RWPE2 (cell line): ENCODE measurements around the gene CACTIN.

ENCODE experiments used
- ATAC-seq: fragments of 200-7000 bp; cut with Tn5 transposase; 3 replicates; pipeline ENCODE4 v1.9.1; 2021; ENCODE audit warnings: low read depth
- DNase-seq: peaks from one replicate; pipeline ENCODE4 v3.0.0-alpha.2; 2020; ENCODE audit warnings: low spot score
- H3K27ac ChIP-seq: fragments of 450-650 bp; 2 replicates; pipeline ENCODE4 v1.5.1; 2017; ENCODE audit warnings: mild to moderate bottlenecking; ENCODE audit not compliant: poor library complexity, severe bottlenecking
- H3K27me3 ChIP-seq: fragments of 250-450 bp; sonication (Bioruptor Pico); 2 replicates; pipeline ENCODE4 v1.5.1; 2021; ENCODE audit warnings: mild to moderate bottlenecking, moderate library complexity; ENCODE audit not compliant: insufficient read depth, poor library complexity, severe bottlenecking
- H3K36me3 ChIP-seq: fragments of 250-450 bp; sonication (Bioruptor Pico); 2 replicates; pipeline ENCODE4 v1.5.1; 2020; ENCODE audit warnings: low read depth, mild to moderate bottlenecking, moderate library complexity
- H3K4me1 ChIP-seq: fragments of 250-450 bp; sonication (Bioruptor Pico); 2 replicates; pipeline ENCODE4 v1.5.1; 2021; ENCODE audit warnings: mild to moderate bottlenecking, moderate library complexity; ENCODE audit not compliant: insufficient read depth, poor library complexity, severe bottlenecking
- H3K4me3 ChIP-seq: fragments of 250-450 bp; sonication (Bioruptor Pico); 2 replicates; pipeline ENCODE4 v1.5.1; 2021; ENCODE audit warnings: mild to moderate bottlenecking, moderate library complexity; ENCODE audit not compliant: severe bottlenecking
- H3K9me3 ChIP-seq: fragments of 250-450 bp; sonication (Bioruptor Pico); 2 replicates; pipeline ENCODE4 v1.5.1; 2021; ENCODE audit warnings: mild to moderate bottlenecking, moderate library complexity; ENCODE audit not compliant: severe bottlenecking
- CTCF ChIP-seq: fragments of 450-650 bp; IDR thresholded peaks from one replicate; pipeline ENCODE4 v1.5.1; 2017; ENCODE audit warnings: mild to moderate bottlenecking, moderate library complexity; ENCODE audit not compliant: poor library complexity, severe bottlenecking

The CACTIN gene

GRCh38 chr19:3622224-3622623 is 4.4 kb downstream of the CACTIN start:
- Histone ChIP-seq H3K9me3 (no peaks in the 10 kb centered on the region), H3K36me3 (0 out of 2 replicates have a peak, but pooled peaks cover 4% of the 10 kb centered on the region), H3K4me3 (no peak overlapping the region), H3K27me3 (no peaks in the 10 kb centered on the region), H3K4me1 (peaks cover 5% of the 10 kb centered on the region), H3K27ac (no peak overlapping the region)
- DNase-seq (no peak), ATAC-seq (no peak)
- TF ChIP-seq CTCF: no peak

GRCh38 chr19:3621689-3622088 is 4.9 kb downstream of the CACTIN start:
- ATAC-seq (no peak), DNase-seq (no peak)
- Histone ChIP-seq H3K27ac (no peak overlapping the region), H3K4me3 (no peak overlapping the region), H3K36me3 (0 out of 2 replicates have a peak, but pooled peaks cover 4% of the 10 kb centered on the region), H3K9me3 (no peaks in the 10 kb centered on the region), H3K27me3 (no peaks in the 10 kb centered on the region), H3K4me1 (peaks cover 5% of the 10 kb centered on the region)
- TF ChIP-seq CTCF: no peak

- Histone ChIP-seq H3K9me3 (no peaks in the 10 kb centered on the region), H3K27me3 (no peaks in the 10 kb centered on the region), H3K36me3 (0 out of 2 replicates have a peak, but pooled peaks cover 4% of the 10 kb centered on the region), H3K4me3 (no peak overlapping the region), H3K27ac (no peak overlapping the region), H3K4me1 (peaks cover 5% of the 10 kb centered on the region)
- DNase-seq: no peak
- no peak for ATAC-seq
- no peak for TF ChIP-seq CTCF
Measured at GRCh38 chr19:3620817-3621547, 5.6 kb downstream of the CACTIN start.

GRCh38 chr19:3620145-3620816 is 6.3 kb downstream of the CACTIN start:
- 0 out of 2 replicates have a peak, but pooled peaks cover 4% of the 10 kb centered on the region for H3K36me3 ChIP-seq
- no peak overlapping the region for H3K4me3 ChIP-seq
- DNase-seq (no peak), ATAC-seq (no peak; the same call in 2 of the 3 replicates)
- no peak overlapping the region for H3K27ac ChIP-seq
- H3K4me1 ChIP-seq: peaks cover 5% of the 10 kb centered on the region
- H3K27me3 ChIP-seq: no peaks in the 10 kb centered on the region
- no peaks in the 10 kb centered on the region for H3K9me3 ChIP-seq
- no peak for TF ChIP-seq CTCF

GRCh38 chr19:3619631-3620012 is 7.0 kb downstream of the CACTIN start:
- Histone ChIP-seq H3K4me1 (no peaks in the 10 kb centered on the region), H3K27ac (no peak overlapping the region), H3K27me3 (no peaks in the 10 kb centered on the region), H3K9me3 (no peaks in the 10 kb centered on the region), H3K36me3 (0 out of 2 replicates have a peak, but pooled peaks cover 4% of the 10 kb centered on the region), H3K4me3 (no peak overlapping the region)
- ATAC-seq: no peak
- no peak for TF ChIP-seq CTCF
- DNase-seq: peak; percentile 68
